Tongue (tissue), 3 donors: Measurements from ENCODE around the gene USP54. TPM values are rescaled to one million over a fixed set of nuclear protein-coding genes. Genes with fewer than 3 reads are reported as not detected.

Experiments
- DNase-seq: peaks from one replicate; pipeline ENCODE4 v3.0.0-alpha.2; 2015
- small RNA-seq: library from RNA; depleted of rRNA; stranded (forward); fragments of <200 nt; gene quantifications from one replicate; pipeline ENCODE3, GENCODE V24; 2014; ENCODE audit warnings: low replicate concordance
- total RNA-seq: library from RNA; depleted of rRNA; stranded (reverse); fragments of >200 nt; gene quantifications from one replicate; pipeline ENCODE4 v1.2.3, GENCODE V29; 2014

Gene USP54
- total RNA-seq, 1 donor from 2014 or later, result 39.5 TPM

DNA sequence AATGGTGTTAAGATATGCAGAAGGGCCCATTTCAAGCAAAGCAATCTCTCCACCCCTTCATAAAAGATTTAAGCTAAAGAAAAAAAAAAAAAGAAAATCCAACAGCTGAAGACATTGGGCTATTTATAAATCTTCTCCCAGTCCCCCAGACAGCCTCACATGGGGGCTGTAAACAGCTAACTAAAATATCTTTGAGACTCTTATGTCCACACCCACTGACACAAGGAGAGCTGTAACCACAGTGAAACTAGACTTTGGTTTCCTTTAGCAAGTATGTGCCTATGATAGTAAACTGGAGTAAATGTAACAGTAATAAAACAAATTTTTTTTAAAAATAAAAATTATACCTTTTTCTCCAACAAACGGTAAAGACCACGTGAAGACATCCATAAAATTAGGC, 123.9 kb downstream of the USP54 start:
- DNase-seq, result peak; percentile 57

DNA sequence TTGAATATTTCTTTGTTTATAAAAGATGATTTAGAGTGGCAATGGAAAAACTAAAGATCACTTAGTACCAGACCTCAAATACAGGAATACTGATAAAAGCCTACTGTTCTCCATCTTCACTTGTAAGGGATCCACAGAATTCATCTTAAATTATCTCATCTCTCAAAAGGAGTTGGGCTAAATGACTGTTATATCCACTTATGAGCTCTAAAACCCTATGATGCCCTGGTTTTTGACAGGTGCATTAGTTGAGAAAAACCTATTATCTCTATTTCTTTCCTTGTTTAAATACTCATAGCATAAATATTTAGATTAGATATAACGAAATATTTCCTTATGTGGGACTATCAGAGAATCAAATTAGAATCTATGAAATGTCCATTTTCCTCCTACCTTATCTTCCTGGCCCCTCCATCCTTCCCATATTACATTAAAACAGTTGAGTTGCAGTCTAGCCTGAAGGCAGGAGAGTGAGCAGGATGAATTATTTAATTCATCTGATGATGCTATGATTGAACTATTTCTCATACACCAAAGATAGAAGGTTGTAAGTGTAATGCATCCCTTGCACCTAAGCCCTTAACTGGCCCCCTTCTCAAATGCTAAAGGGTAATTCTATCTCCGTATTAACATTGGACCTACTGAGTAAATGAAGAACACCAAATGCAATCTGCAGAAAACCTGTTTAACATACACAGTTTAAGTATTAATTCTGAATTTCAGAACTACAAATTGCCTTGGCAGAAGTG, 125.0 kb downstream of the USP54 start:
- DNase-seq, result peak; percentile 28

DNA sequence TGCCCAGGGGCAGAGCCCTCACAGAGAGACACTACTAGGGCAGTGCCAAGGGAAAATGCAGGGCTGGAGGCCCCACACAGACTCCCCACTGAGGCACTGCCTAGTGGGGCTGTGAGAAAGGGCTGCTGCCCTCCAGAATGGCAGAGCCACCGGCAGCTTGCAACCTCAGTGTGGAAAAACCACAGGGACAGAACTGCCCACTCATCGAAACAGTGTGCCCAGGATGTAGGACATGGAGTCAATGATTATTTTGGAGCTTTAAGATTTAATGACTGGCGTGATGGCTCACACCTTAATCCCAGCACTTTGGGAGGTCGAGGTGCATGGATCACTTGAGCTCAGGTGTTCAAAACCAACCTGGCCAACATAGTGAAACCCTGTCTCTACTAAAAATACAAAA, 130.2 kb downstream of the USP54 start:
- DNase-seq, result no peak

DNA sequence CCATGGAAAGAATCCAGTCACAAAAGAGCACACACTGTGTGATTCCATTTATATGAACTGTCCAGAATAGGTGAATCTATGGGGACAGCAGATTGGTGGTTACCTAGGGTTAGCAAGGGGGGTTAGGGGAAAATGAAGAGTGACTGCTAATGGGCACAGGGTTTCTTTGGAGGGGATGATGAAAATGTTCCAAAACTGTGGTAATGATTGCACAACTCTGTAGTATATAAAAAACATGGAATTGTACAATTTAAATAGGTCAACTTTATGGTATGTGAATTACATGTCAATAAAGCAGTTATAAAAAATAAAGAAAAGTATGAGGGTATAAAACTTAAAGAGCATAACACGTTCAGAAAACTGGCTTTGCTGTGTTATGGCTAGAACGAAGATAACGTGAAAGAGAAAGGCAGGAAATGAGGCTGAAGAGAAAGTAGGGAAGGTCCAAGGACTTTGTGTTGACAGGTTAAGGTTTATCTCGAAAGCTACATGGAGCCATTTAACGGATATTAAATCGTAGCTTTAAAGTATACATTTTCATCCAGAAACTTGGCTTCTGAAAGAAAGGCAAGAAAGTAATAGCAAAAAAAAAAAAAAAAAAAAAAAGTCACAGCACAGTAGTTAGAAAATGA, 131.3 kb downstream of the USP54 start:
- DNase-seq, result no peak

DNA sequence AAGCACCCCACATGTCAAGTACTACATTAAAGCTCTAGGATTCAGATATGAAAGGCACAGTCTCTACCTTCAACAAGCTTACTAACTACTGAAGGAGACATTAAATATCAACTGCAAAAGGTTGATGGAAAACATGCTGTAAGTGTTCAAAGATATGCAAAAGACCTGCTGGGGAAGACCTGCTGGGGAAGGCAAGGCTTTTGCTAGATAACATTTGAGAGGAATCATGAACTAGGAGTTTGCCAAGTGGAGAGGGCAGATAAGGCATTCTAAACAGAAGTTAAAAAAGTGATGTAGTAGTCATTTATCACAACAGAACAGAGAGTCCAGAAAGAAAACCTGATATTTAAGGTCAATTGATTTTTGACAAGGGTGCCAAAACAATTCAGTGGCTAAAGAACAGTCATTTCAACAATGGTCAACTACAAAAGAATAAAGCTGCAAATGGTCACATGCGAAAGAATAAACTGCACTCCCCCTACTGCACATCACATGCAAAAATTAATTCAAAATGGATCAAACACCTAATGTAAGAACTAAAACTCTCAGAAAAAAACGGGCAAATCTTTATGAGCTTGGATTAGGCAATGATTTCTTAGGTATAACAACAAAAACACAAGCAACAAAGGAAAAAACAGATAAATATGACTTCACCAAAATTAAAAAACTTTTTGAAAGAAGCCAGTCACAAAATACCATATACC, 134.8 kb downstream of the USP54 start:
- no peak for DNase-seq

DNA sequence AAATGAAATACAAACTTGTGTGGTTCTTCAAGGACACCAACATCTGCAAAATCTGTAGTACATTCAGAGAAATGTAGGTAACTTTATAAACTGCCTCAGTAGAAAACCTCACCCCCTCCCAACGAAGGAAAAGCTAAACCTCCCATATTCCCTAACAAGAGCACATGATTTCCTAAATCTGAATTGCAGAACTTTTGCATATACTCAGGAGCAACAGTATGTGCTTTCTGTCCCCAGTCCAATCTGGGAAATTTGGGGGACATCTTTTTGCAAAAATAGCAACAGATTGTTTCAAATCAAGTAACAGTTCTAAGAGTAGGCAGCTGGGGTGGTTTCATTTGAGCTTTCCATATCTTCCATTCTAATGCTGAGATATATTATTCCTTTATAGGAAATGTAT, 142.0 kb downstream of the USP54 start:
- no peak for DNase-seq

DNA sequence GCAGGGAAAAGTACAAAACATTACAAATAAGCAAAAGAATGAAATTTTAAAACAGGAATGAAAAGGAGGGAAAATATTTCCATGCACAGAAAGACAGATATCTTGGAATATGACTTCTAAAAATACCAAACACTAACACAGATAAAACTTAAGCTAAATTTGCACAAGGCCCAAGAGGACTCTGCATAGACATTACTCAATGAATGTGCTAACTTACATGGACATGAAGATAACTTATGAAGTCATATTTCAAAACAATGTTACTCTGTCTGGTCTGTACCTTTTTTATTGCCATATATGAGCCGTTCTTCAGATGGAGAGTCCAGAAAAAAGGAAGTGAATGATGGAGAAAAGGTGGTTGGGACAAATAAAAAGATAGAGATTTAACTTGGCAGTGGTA, 142.8 kb downstream of the USP54 start:
- DNase-seq, result no peak

Small RNA genes within 50 kb of the gene (small RNA-seq; reads per million reads assigned to genes)
- gene RNU6-883P, result not detected

Other genes with a start within 250 kb of the USP54 start
- 1.8 TPM for gene CFAP70, start 232.5 kb downstream of the USP54 start, total RNA-seq
- gene ANXA7, start 177.3 kb downstream of the USP54 start, total RNA-seq, result 99.3 TPM
- 9.5 TPM for gene MSS51, start 157.8 kb downstream of the USP54 start, total RNA-seq
- 150 TPM for gene PPP3CB, start 95.3 kb downstream of the USP54 start, total RNA-seq
- 706 TPM for gene MYOZ1, start 50.1 kb upstream of the USP54 start, total RNA-seq
- 28.0 TPM for gene SYNPO2L, start 64.7 kb upstream of the USP54 start, total RNA-seq
- gene AGAP5, start 106.8 kb upstream of the USP54 start, total RNA-seq, result 5.2 TPM
- 50.0 TPM for gene SEC24C, start 153.0 kb upstream of the USP54 start, total RNA-seq
- gene CHCHD1, start 190.7 kb upstream of the USP54 start, total RNA-seq, result 18.7 TPM
- gene ZSWIM8, start 194.3 kb upstream of the USP54 start, total RNA-seq, result 81.3 TPM
- 16.1 TPM for gene NDST2, start 220.3 kb upstream of the USP54 start, total RNA-seq